Spinal cord (tissue), 10 donors: ENCODE results near the gene QRICH2. TPM values are rescaled to one million over a fixed set of nuclear protein-coding genes. Genes with fewer than 3 reads are reported as not detected.
"Not testable (repeated sequence)": the region's sequence is repeated elsewhere in the genome, so short reads cannot be mapped to it uniquely, and the experiment has no call there.

Source experiments
- DNase-seq, 6 donors: peaks; one replicate each; pipeline versions ENCODE4 v3.0.0 to v3.0.0-alpha.2; 2013 to 2015; ENCODE audit warnings: low spot score in 6 of 6, low read depth in 4 of 6
- H3K27ac ChIP-seq: one replicate; pipeline ENCODE4 v1.5.1; 2013; ENCODE audit warnings: low read depth, low read length, control low read depth
- H3K27me3 ChIP-seq: one replicate; pipeline ENCODE4 v1.6.1; 2013; ENCODE audit warnings: low read length; ENCODE audit not compliant: control insufficient read depth, insufficient read depth
- H3K36me3 ChIP-seq: one replicate; pipeline ENCODE4 v1.6.1; 2013; ENCODE audit warnings: low read length; ENCODE audit not compliant: control insufficient read depth, insufficient read depth
- H3K4me1 ChIP-seq: one replicate; pipeline ENCODE4 v1.6.1; 2013; ENCODE audit warnings: low read length; ENCODE audit not compliant: control insufficient read depth, insufficient read depth
- H3K4me3 ChIP-seq: one replicate; pipeline ENCODE4 v1.5.1; 2013; ENCODE audit warnings: low read depth, low read length, control low read depth
- H3K9me3 ChIP-seq: one replicate; pipeline ENCODE4 v1.6.1; 2013; ENCODE audit warnings: low read length; ENCODE audit not compliant: control insufficient read depth, insufficient read depth
- whole genome bisulfite sequencing: methylation state at CpG from one replicate; pipeline ENCODE4 v1.1.5; 2013; ENCODE audit warnings: missing lambda C conversion rate; ENCODE audit not compliant: insufficient coverage; 5-methylcytosine and 5-hydroxymethylcytosine counted together
- polyA plus RNA-seq, 2 donors: library from polyadenylated mRNA; unstranded; fragments of 120-200 nt; gene quantifications; one replicate each; pipeline ENCODE4 v1.2.1, GENCODE V29; 2013; ENCODE audit not compliant: insufficient read length in 2 of 2
- total RNA-seq, 2 donors: library from RNA; depleted of rRNA in 1 of 2; stranded (reverse); fragments of 120-200 nt in 1 of 2; fragments of >200 nt in 1 of 2; gene quantifications; one replicate each; pipeline versions ENCODE4 v1.2.3 to v1.2.4, GENCODE V29; 2013 to 2014
- donor health status: healthy.

The QRICH2 gene
- total and polyA plus RNA-seq, 4 donors, result 3.7 to 21.4 (median 11.0) TPM

DNA sequence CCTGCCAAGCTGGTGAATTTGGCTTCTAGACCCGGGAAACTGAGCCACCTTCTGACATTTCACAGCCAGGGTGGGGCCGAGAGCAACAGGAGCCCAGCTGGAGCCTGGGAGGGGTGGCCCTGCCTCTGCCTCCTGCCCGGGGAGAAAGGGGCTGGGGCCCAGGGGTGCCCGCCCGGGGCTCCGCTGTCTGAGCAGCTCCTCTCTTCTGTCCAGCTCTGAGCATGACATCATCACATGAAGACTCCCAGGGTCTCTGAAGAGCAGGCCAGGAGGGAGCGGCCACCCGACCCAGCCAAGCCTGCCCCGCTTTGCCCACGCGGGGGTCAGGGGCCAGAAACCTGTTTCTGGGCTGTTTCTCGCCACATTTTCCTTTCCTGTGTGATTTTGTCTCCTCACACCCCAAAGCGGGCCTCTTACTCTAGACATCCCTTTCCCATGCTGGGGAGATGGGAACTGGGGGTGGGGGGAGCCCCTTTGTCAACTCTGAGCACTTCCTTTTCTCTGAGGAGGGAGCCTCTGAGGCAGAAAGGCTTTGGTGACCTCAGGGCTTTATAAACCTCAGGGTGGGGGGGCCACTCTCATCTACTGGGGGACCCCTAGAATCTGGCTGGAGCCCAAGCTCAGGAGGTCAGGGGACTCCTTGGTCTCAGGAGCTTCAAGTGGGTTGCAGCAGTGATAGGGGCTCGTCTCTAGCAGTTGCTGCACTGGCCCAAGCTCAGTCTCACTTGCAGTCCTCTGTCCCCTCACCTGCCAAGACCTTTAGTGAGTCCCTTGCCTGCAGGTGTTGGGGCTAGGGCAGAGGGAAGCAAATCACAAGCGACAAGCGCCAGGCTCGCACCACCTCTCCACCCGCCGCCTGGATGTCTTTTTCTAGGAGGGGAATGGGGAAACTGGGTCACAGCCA lies 35.3 kb downstream of the QRICH2 start:
- no peaks in the 10 kb centered on the region for H3K27me3 ChIP-seq
- peaks cover 53% of the 10 kb centered on the region for H3K4me1 ChIP-seq
- DNase-seq, result no peak
- H3K27ac ChIP-seq, result peak overlapping the region; percentile 35
- no peaks in the 10 kb centered on the region for H3K9me3 ChIP-seq
- H3K4me3 ChIP-seq, result no peak overlapping the region
- peaks cover 94% of the 10 kb centered on the region for H3K36me3 ChIP-seq
- 52% methylated on average over 10 of the region's 19 CpGs for WGBS

DNA sequence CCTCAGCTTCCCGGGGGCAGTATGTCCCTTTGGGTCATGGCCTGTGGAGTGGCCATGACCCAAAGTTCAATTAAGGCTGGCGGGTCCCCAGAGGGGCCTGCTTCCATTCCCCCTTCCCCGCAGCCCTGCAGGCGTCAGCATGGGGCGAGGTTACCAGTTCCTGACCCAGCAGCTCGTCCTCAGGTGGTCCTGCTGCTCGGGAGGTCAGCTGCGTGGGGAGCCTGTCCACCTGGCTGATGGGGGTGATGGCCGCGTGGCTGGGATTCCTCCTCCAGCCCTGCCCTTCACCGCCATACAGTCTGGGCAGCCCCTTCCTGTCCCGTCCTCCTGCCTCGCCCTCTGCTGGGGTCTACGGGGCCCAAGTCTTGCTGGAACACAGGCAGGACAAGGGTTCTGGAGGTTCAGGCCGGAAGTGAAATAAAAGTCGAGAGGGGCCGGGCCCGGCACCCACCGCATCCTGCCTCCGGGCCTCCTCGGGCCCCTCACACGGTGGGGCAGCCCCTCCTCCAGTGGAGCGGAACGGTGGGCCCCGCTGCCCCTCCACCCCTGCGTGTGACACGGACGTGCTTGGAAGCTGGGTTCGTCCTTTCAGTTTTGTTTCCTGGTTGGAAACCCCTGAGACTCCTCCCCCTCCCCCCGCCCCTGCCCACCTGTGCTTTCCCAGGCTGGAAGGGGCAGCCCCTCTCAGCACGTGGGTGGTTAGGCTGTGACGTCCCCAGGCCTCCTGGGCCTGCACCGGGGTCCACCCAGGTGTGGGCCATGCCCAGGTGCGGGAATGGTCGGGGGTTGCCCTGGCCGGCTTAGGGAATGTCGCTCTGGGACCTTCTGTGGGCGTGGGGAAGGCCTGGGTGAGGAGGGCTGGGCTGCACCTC lies 36.2 kb downstream of the QRICH2 start:
- Histone ChIP-seq H3K9me3 (no peaks in the 10 kb centered on the region), H3K36me3 (peaks cover 87% of the 10 kb centered on the region), H3K4me3 (peak overlapping the region; percentile 24), H3K4me1 (peaks cover 62% of the 10 kb centered on the region), H3K27me3 (no peaks in the 10 kb centered on the region), H3K27ac (peak overlapping the region; percentile 35)
- no peak for DNase-seq
- WGBS, result 34% methylated on average over 34 of the region's 38 CpGs

DNA sequence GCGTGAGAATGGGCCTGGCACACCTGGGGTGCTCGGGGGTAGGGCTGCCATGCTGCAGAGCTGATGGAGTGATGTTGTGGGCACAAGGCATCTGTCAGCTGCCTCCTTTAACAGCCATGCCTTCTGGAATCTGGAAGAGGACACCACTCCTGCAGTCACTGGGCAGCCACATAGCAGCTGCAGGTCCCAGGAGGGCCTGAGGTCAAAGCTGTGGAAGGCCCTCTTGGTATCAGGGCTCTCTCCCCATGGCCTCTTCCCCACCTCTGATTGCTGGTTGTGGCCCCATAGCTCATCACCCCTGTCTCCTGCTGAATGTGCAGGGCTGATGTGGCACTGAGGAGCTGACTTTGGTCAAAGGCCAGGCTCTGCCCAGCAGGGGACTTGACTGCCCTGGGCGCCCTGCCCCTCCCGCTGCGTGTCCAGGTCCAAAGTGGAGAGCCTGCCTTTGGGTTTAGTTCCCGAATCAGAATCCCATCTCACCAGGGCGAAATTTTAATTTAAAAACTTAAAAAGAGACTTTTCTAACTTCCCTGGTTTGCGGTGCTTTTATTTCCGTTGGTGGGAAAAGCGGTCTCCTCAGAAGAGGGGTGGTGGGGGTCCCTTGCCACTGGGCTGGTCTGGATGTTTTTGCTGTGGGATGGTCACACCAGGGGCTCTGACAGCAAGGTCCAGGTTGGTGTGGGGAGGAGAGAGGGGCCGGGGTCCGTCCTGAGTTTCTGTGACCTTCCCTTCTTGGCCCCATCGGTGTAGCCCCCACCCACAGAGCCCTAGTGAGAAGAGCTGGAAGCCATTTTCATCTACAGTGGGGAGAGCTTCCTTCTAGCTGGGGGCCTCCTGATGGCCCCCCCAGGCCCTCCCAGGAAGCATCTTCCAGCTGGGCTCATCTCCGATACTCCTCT lies 37.1 kb downstream of the QRICH2 start:
- peaks cover 79% of the 10 kb centered on the region for H3K36me3 ChIP-seq
- H3K4me1 ChIP-seq, result peaks cover 70% of the 10 kb centered on the region
- no peak overlapping the region for H3K27ac ChIP-seq
- DNase-seq, result no peak
- H3K4me3 ChIP-seq, result no peak overlapping the region
- 93% methylated on average over 9 of the region's 14 CpGs for WGBS
- H3K27me3 ChIP-seq, result no peaks in the 10 kb centered on the region
- H3K9me3 ChIP-seq, result no peaks in the 10 kb centered on the region

DNA sequence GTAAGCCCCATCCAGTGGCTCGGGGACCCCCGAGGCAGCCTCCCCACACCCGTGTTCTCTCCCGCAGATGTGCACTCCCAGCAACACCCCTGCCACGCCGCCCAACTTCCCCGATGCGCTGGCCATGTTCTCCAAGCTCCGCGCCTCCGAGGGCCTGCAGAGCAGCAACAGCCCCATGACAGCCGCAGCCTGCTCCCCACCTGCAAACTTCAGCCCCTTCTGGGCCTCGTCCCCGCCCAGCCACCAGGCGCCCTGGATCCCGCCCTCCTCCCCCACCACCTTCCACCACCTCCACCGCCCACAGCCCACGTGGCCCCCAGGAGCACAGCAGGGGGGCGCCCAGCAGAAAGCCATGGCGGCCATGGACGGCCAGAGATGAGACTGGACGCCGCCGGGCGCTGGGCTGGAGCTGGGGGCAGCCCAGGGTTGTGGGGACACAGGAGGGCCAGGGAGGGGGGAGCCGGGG lies 37.9 kb downstream of the QRICH2 start:
- Histone ChIP-seq H3K27ac (no peak overlapping the region), H3K9me3 (no peaks in the 10 kb centered on the region), H3K27me3 (no peaks in the 10 kb centered on the region), H3K4me1 (peaks cover 70% of the 10 kb centered on the region), H3K4me3 (no peak overlapping the region), H3K36me3 (peaks cover 70% of the 10 kb centered on the region)
- 75% methylated on average over 10 of the region's 26 CpGs for WGBS
- DNase-seq, result no peak

DNA sequence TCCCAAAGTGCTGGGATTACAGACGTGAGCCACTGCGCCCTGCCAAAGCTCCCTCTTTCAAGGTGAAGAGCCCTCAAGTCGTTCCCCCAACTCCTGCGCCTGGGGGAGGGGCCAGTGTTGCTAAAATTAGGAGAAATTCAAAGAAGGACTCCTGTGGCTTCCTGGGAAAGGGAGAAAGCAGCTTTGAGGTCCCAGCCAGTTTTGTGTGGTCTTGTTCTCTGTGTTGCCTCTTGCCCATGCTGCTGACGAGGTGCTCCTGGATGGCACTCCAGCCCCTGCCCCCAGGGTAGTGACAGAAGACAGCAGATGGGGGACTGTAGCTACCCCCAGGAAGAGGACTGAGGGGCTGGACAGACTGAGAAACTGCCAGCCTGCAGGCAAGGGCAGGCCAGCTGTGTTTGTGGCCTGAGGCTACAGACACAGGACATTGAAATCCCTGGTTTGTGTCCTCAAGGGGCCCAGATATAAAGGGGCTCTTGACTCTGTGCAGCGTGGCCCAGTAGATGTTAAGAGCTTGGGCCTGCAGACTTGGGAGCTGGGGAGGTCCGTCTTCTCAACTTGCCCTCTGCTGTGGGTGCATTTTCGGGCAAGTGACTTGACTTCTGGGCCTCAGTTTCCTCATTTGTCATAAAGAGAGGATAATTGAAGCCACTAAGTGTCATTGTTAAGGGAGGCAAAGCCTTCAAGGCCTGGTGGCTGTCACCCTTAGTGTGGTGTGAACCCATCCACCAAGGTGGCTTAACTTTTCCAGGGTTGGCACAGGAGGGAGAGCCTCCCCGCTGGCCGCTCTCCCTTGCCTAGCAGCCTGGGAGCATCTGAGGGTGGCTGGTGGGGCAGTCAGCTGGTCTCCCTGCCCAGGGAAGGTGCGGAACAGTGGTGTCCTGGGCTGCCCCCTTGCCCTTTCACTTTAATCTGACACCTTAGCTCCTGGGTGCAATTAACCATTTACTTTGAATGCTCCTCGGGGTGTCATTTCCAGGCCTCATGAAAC lies 38.8 kb downstream of the QRICH2 start:
- Histone ChIP-seq H3K4me3 (no peak overlapping the region), H3K4me1 (peaks cover 69% of the 10 kb centered on the region), H3K36me3 (peaks cover 64% of the 10 kb centered on the region), H3K27ac (no peak overlapping the region), H3K27me3 (no peaks in the 10 kb centered on the region), H3K9me3 (no peaks in the 10 kb centered on the region)
- no peak for DNase-seq
- 72% methylated on average over 8 of the region's 12 CpGs for WGBS

DNA sequence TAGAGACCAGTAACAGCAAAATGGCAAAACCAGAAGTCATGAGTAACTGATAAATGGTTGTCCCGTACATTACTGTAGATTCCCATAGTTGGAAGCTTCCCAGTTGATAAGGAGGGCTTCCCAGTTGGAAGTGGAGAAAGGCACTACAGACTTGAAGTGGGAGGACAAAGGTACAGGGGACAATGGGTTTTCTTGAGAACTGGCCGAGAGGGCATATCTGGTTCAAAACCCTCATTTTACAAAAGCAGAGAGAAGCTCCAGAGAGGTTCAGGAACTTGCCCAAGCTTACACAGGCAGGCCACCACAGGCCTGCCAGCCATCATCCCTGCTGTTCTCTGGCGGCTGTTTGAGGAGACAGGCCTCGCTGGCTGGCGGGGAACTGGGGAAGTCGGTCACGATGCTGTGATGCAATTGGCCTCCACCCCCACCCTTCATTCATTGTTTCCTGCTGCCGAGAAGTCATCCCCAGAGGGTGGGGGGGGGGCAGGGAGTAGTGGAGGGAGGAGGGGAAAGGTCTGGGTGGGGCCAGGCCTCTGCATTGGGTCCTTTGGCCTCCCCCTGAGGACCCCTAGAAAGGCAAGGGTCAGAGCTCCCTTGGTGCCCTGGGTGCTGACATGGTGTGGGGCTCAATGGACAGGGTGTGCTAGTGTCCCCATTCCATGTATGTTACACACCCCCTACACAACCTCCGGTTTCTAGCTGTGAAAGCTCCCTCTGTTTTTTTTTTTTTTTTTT lies 39.9 kb downstream of the QRICH2 start:
- no peaks in the 10 kb centered on the region for H3K9me3 ChIP-seq
- H3K4me3 ChIP-seq, result no peak overlapping the region
- peak overlapping the region; percentile 50 for H3K27ac ChIP-seq
- WGBS, result 48% methylated on average over 3 of the region's 9 CpGs
- DNase-seq, result no peak
- H3K27me3 ChIP-seq, result no peaks in the 10 kb centered on the region
- peaks cover 53% of the 10 kb centered on the region for H3K36me3 ChIP-seq
- peaks cover 62% of the 10 kb centered on the region for H3K4me1 ChIP-seq

DNA sequence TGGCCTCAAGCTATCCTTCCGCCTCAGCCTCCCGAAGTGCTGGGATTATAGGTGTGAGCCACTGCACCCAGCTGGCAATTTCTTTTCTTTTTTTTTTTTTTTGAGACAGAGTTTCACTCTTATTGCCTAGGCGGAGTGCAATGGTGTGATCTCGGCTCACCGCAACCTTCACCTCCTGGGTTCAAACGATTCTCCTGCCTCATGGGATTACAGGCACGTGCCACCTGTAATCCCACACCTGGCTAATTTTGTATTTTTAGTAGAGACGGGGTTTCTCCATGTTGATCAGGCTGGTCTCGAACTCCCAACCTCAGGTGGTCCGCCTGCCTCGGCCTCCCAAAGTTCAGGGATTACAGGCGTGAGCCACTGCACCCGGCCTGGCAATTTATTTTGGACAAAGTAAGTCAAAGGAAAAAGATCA lies 40.5 kb downstream of the QRICH2 start:
- not testable (repeated sequence) for DNase-seq, H3K9me3 ChIP-seq, H3K27me3 ChIP-seq, H3K4me3 ChIP-seq
- peaks cover 50% of the 10 kb centered on the region for H3K36me3 ChIP-seq
- peaks cover 62% of the 10 kb centered on the region for H3K4me1 ChIP-seq
- 97% methylated on average over 7 of the region's 13 CpGs for WGBS
- peak overlapping the region; percentile 50 for H3K27ac ChIP-seq

DNA sequence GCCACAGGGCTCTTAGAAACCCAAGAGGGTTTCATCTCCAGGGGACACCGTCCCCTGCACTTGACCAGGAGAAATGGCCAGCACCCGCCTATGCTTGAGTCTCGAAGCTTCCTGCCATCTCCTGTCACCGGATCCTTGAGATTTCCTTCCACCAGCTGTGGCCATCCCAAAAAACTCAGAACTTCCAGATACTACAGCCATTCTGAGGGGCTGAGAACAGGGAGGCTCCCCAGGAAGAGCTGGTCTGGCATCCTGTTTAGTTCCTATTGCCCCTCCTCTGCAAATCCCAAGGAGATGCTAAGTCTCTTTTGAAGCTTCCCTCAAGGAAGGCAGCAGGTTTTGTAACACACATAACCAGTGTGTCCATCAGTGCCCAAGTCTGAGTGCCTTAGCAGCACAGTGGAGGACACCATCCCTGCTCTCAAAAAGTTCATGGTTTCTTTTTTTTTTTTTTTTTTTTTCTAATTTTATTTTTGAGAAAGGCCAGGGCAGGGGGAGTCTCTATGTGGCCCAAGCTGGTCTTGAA lies 41.0 kb downstream of the QRICH2 start:
- 84% methylated on average over 4 of the region's 4 CpGs for WGBS

More for the DNA sequence above, 41.0 kb downstream of the QRICH2 start:
- Histone ChIP-seq H3K36me3 (peaks cover 45% of the 10 kb centered on the region), H3K27me3 (no peaks in the 10 kb centered on the region), H3K4me3 (peak overlapping the region; percentile 55), H3K4me1 (peaks cover 62% of the 10 kb centered on the region), H3K9me3 (no peaks in the 10 kb centered on the region), H3K27ac (peak overlapping the region; percentile 82)
- DNase-seq, result no peak
